Panc1 (cell line): Measurements from ENCODE around the gene SLC7A11.

Source experiments
- CTCF ChIP-seq: fragments of 450-650 bp; IDR thresholded peaks from 2 replicates; pipeline ENCODE4 v1.5.1; 2017; ENCODE audit warnings: mild to moderate bottlenecking
- POLR2AphosphoS5 ChIP-seq: IDR thresholded peaks from 2 replicates; pipeline ENCODE4 v1.6.1; 2012; ENCODE audit warnings: mild to moderate bottlenecking, low read depth, low read length, moderate library complexity

GRCh38 chr4:138255917-138256597 is 13.9 kb upstream of the SLC7A11 start:
- TF ChIP-seq CTCF (no peak), POLR2AphosphoS5 (no peak)
